SK-N-SH (cell line): ENCODE data around the gene TMEM44.

ENCODE experiments used
- CHD2 ChIP-seq: fragments of 150-350 bp; IDR thresholded peaks from 2 replicates; pipeline ENCODE4 v1.6.1; 2018; ENCODE audit warnings: low read length; ENCODE audit not compliant: partially characterized antibody
- CTCF ChIP-seq: fragments of 200-600 bp; sonication (generic); IDR thresholded peaks from 2 replicates; pipeline ENCODE4 v1.6.1; 2017; ENCODE audit warnings: antibody characterized with exemption, mild to moderate bottlenecking, moderate library complexity
- EP300 ChIP-seq, 2 experiments: IDR thresholded peaks; 2 replicates each; pipeline versions ENCODE4 v1.4.0 to v1.6.1; 2012; ENCODE audit warnings: borderline replicate concordance in 1 of 2, low read depth in 1 of 2, low read length in 1 of 2
- FOSL2 ChIP-seq: IDR thresholded peaks from 2 replicates; pipeline ENCODE4 v1.4.0; 2012; ENCODE audit warnings: low read depth, mild to moderate bottlenecking, moderate library complexity, borderline replicate concordance
- FOXM1 ChIP-seq: IDR thresholded peaks from 2 replicates; pipeline ENCODE4 v1.4.0; 2012; ENCODE audit warnings: low read depth, mild to moderate bottlenecking
- JUND ChIP-seq: IDR thresholded peaks from 2 replicates; pipeline ENCODE4 v1.4.0; 2012
- PBX3 ChIP-seq: IDR thresholded peaks from 2 replicates; pipeline ENCODE4; 2012
- POLR2AphosphoS5 ChIP-seq: IDR thresholded peaks from 2 replicates; pipeline ENCODE4 v1.6.1; 2012; ENCODE audit warnings: low read depth, low read length
- RAD21 ChIP-seq: IDR thresholded peaks from 2 replicates; pipeline ENCODE4 v1.6.1; 2012; ENCODE audit warnings: mild to moderate bottlenecking, low read length
- REST ChIP-seq: IDR thresholded peaks from 2 replicates; pipeline ENCODE4 v1.6.1; 2012; ENCODE audit warnings: mild to moderate bottlenecking, low read depth, low read length, moderate library complexity
- SIN3A ChIP-seq: IDR thresholded peaks from 2 replicates; pipeline ENCODE4 v1.6.1; 2012; ENCODE audit warnings: low read depth, mild to moderate bottlenecking, low read length, moderate library complexity, borderline replicate concordance
- TAF1 ChIP-seq: IDR thresholded peaks from 2 replicates; pipeline ENCODE4 v1.6.1; 2012; ENCODE audit warnings: low read depth, mild to moderate bottlenecking, low read length, moderate library complexity, borderline replicate concordance
- YY1 ChIP-seq: IDR thresholded peaks from 2 replicates; pipeline ENCODE4 v1.4.0; 2012; ENCODE audit warnings: low read depth, mild to moderate bottlenecking

- TF ChIP-seq CTCF (no peak), RAD21 (no peak), PBX3 (no peak), CHD2 (no peak), REST (no peak), POLR2AphosphoS5 (no peak), EP300 (IDR thresholded peaks at IDR 0.05; ENCODE audit: borderline replicate concordance in 1 of 2, low read depth in 1 of 2, low read length in 1 of 2) (no peak), JUND (no peak), SIN3A (no peak), YY1 (no peak), FOXM1 (no peak), TAF1 (no peak), FOSL2 (no peak)
These were observed 76.8 kb downstream of the TMEM44 start for GRCh38 chr3:194556086-194557056.
